Astrocyte of the hippocampus (primary cell): ENCODE results near the gene STAC3.
A peak's percentile ranks its signal among the peaks of the same experiment; 100 is the strongest.
"Not testable (repeated sequence)": the region's sequence is repeated elsewhere in the genome, so short reads cannot be mapped to it uniquely, and the experiment has no call there.

ENCODE experiments used
- DNase-seq: peaks from one replicate; pipeline ENCODE4 v3.0.0; 2011; ENCODE audit warnings: low read depth, low spot score

STAC3 gene

GRCh38 chr12:57250956-57251355 lies at the start of gene STAC3:
Gene STAC3, minus strand, starts transcription at chr12:57251187. Its CDS starts 1,551 bp downstream, at chr12:57249636.
- DNase-seq, result no peak

DNA sequence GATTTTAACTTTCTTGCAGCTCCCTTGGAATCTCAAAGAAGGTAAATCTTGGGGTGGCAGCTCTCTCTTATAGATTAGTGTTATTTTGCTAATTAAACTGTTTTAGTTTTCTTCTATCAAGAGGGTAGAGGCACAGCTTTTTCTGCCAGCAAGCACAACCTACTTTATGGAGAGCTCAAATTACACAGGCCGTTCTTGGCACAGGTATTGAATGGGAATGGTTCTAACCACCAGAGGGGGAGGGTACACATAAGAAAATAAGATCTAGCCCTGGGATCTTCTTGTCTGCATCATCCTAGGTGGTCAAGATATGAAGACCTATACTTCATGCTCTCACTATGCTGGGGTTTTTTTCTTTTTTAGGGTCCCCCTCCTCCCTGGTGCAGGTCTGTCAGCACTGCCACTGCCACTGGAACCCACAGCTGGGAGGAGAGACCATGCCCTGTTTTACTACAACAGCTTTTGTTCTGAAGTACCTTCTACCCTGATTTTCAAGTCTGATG lies 48.6 kb upstream of the STAC3 start:
- peak; percentile 66 for DNase-seq

- DNase-seq, result no peak
Measured at GRCh38 chr12:57296291-57296690, 45.3 kb upstream of the STAC3 start.

- DNase-seq, result not testable (repeated sequence)
Measured at GRCh38 chr12:57282073-57282472, 31.1 kb upstream of the STAC3 start.

- peak; percentile 88 for DNase-seq
Measured at GRCh38 chr12:57280211-57281062, 29.4 kb upstream of the STAC3 start.

GRCh38 chr12:57278465-57279381 lies 27.7 kb upstream of the STAC3 start:
- DNase-seq, result no peak

DNA sequence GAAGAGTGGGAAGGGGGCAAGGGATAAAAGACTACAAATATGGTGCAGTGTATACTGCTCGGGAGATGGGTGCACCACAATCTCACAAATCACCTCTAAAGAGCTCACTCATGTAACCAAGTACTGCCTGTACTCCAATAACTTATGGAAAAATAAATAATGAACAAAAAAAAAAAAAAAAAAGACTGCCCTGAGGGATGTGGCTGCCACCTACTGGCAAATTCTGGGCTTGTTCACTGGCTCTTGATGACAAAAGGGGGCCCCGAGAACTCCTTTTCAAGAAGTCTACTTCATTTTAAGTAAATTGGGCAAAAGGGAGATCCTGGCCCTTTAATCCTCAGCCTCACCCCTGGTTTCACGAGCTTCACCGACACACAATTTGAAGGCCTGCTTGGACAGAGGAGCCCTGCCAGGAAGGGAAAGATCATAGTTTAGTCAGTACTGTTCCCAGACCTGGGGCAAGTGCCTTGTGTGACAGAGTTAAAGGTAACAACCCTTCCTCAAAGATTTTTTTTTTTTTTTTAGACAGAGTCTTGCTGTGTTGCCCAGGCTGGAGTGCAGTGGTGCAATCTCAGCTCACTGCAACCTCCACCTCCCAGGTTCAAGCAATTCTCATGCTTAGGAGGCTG lies 26.1 kb upstream of the STAC3 start:
- DNase-seq, result peak; percentile 20

DNA sequence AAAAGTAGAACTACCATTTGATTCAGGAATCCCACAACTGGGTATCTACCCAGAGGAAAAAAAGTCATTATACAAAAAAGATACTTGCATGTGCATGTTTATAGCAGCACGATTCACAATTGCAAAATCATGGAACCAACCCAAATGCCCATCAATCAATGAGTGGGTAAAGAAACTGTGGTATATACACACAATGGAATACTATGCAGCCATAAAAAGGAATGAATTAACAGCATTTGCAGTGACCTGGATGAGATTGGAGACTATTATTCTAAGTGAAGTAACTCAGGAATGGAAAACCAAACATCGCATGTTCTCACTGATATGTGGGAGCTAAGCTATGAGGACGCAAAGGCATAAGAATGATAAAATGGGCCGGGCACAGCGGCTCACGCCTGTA lies 25.2 kb upstream of the STAC3 start:
- not testable (repeated sequence) for DNase-seq

DNA sequence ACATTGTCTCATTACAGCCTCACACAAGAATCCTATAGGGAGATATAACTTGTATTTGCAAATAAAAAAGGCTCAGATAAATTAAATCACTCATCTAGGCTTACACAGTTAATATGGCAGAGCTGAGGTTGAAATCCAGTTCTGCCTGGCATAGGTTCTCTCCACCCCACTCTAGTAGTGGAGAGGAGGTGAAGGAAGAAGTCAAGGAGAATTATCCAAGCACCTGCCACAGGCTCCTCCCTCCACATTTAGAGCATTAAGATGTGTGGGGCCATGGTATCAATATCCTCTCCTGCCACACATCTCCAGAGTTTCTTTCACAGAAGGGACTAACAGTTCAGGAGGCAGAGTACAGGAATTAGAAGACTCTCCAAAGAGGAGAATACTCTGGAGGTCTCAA lies 22.5 kb upstream of the STAC3 start:
- no peak for DNase-seq

DNA sequence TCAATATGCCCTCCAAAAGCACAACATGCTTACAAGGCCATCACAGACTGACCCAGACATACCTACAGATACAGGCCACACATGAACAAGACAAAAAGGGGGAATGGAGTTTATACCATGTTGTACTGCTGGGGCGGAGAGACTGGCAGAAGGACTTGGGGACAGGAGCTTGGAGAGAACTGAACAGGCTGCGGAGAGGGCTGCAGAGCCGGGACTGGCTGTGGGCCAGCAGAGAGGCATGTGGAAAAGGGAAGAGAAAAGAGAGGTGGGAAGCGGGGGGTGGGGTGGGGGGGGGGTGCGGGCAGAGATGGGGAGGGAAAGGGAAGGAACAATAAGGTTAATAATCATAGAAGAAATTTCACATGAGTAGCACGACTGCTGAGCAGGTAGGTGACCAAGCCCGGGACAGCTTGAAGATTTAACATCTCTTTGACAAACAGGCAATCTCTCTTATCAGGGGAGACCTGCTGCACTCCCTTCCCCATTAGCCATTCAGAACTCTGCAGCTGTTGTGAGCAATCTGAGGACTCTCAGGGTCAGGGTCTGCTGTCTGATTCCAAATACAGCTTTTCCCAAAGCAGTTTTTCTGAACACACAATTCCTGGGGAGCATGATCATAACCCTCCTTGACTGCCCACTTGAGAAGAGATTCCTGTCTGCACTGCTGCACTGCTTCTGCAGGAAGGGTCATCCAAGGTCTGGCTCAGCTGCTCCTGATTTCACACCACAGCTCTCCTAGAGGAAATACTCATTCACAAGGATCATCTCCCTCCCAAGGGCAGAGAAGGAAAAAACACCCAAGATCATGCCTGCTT lies 21.6 kb upstream of the STAC3 start:
- DNase-seq, result no peak

GRCh38 chr12:57270966-57271470 lies 20.0 kb upstream of the STAC3 start:
- no peak for DNase-seq

GRCh38 chr12:57268264-57268663 lies 17.3 kb upstream of the STAC3 start:
- DNase-seq, result no peak

DNA sequence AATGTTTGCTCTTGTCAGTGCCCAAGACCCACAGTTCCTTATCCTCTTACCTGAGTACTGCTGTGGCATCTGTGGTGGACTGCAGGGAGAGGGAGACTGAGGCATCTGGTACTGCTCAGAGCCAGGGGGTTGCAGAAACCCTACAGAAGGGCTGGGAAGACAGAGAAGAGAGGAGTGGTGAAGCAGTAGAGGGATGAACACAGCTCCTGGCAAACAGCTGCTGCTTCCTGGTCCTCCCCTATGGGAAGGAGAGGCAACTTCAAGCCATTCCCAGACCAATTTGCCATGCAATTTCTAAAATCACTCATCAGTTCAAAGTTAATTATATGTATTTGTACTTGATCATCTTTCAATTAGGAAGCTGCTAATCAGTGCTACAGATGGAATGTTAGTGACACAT lies 15.7 kb upstream of the STAC3 start:
- DNase-seq, result no peak

- DNase-seq, result no peak
Measured at GRCh38 chr12:57263096-57263495, 12.1 kb upstream of the STAC3 start.

GRCh38 chr12:57262126-57262822 lies 11.3 kb upstream of the STAC3 start:
- no peak for DNase-seq

- DNase-seq, result no peak
Measured at GRCh38 chr12:57261428-57261865, 10.5 kb upstream of the STAC3 start.

- no peak for DNase-seq
Measured at GRCh38 chr12:57260366-57260765, 9.4 kb upstream of the STAC3 start.

- DNase-seq, result no peak
Measured at GRCh38 chr12:57258977-57259970, 8.3 kb upstream of the STAC3 start.

DNA sequence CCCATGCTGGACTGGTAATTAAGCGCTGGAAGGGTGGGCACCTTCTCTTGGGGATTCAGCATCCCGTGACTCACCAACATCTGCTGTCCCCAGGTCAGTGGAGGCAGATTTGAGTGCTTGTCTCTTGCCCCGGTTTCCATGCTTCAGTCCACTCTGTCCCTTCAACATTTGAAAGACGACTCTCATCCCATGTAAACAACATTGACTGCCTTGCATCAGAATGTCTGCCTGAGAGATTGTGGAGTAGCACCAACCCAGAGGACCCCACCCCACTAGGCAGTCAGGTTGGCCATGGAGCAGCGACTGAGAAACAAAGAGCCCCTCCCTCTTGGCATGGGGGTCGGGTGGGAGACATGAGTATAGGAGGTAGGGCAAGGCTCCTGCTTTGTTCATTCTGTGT lies 4.9 kb upstream of the STAC3 start:
- DNase-seq, result no peak
